Measurements from ENCODE around the gene RASA3. TPM values are rescaled to one million over a fixed set of nuclear protein-coding genes. Genes with fewer than 3 reads are reported as not detected.
A peak's percentile ranks its signal among the peaks of the same experiment; 100 is the strongest.

Gene RASA3
- total RNA-seq, 4 donors from 2014 or later, result 29.5 to 38.1 (median 34.6) TPM

GRCh38 chr13:113974304-113975281 lies 157.8 kb downstream of the RASA3 start:
- no peak for DNase-seq (ENCODE audit: extremely low spot score)
- H3K9me3 ChIP-seq, result no peaks in the 10 kb centered on the region
- H3K4me1 ChIP-seq, result peaks cover 20 to 46% (median 45%) of the 10 kb centered on the region in 4 donors
- TF ChIP-seq CTCF (IDR thresholded peaks at IDR 0.05) (no peak), POLR2AphosphoS5 (IDR thresholded peaks at IDR 0.05) (no peak), POLR2A (IDR thresholded peaks at IDR 0.05; ENCODE audit: low read depth) (no peak), EP300 (IDR thresholded peaks at IDR 0.05) (no peak)
- no peaks in the 10 kb centered on the region for H3K27me3 ChIP-seq
- H3K36me3 ChIP-seq, result peaks cover 9 to 54% (median 36%) of the 10 kb centered on the region in 4 donors
- 95% methylated on average over 34 of the region's 56 CpGs for WGBS
- intact Hi-C loops (cut with DNase I), result no loop called here
- no peak overlapping the region for H3K27ac ChIP-seq (replicated peaks in 1 of 4)
- H3K4me3 ChIP-seq, result no peak overlapping the region

DNA sequence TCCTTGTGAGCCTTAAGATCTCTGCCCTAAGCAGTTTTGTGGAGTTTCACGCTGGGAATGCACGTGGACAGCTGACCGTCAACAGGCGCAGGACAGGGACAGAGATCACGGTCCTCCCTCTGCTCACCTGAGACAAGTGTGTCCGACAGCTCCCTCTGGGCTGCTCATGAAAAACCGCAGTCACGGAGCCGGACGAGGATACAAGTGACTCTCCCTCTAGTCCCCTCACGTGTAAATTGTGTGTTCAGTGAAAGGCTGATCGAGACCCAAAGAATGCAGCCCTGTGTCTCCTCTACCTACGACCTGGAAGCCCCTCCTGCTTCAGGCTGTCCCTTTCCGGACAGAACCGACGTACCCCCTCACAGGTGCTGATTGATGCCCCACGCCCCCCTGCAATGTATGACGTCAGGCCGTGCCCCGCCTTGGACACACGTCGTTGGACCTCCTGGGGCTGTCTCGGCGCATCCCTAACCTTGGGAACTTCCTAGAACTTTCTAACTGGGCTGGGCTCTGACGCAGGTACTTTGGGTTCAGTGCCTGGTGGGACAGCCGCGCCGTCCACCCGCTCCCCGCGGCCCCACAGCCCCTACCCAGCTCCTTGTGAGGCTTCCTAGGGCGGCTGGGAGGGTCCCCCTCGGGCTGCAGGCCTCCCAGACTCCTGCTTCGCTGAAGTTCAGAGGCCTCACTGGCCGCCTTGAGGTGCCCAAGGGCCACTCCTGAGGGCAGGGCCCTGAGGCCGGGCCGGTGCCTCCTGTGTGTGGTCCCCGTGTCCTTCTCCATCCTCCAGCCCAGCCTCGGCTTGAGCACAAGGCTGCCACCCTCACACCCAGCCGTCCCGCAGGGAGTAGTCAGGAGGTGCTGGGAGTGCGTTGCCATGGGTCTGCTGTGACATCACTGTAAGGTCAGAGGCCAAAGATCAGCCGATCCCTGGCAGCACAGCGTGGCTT lies 158.9 kb downstream of the RASA3 start, which contains the start of gene C13orf46:
TSS of gene C13orf46 (minus strand) at position 859 of the 947 bp plus-strand sequence. CDS start at position 780, 79 bp downstream.
- WGBS, result 89% methylated on average over 33 of the region's 44 CpGs
- DNase-seq (ENCODE audit: extremely low spot score), result no peak

GRCh38 chr13:113972451-113973217 lies 159.8 kb downstream of the RASA3 start:
- intact Hi-C loops (cut with DNase I), result no loop called here
- Histone ChIP-seq H3K4me1 (peaks cover 20 to 47% (median 44%) of the 10 kb centered on the region in 4 donors), H3K27me3 (no peaks in the 10 kb centered on the region), H3K36me3 (peaks cover 4 to 39% (median 22%) of the 10 kb centered on the region in 4 donors), H3K27ac (replicated peaks in 1 of 4) (peak overlapping the region; percentile 90 to 95 (median 92)), H3K4me3 (no peak overlapping the region), H3K9me3 (no peaks in the 10 kb centered on the region)
- TF ChIP-seq POLR2A (IDR thresholded peaks at IDR 0.05; ENCODE audit: low read depth), result no peak
- no peak for TF ChIP-seq CTCF (IDR thresholded peaks at IDR 0.05)
- TF ChIP-seq EP300 (IDR thresholded peaks at IDR 0.05), result no peak
- no peak for TF ChIP-seq POLR2AphosphoS5 (IDR thresholded peaks at IDR 0.05)
- WGBS, result 89% methylated on average over 17 of the region's 36 CpGs
- DNase-seq (ENCODE audit: extremely low spot score), result no peak

More for the DNA sequence above, 158.9 kb downstream of the RASA3 start, which contains the start of gene C13orf46:
- Histone ChIP-seq H3K9me3 (no peaks in the 10 kb centered on the region), H3K4me3 (no peak within 1 kb of the TSS), H3K36me3 (peaks cover 4 to 46% (median 26%) of the 10 kb centered on the region in 4 donors), H3K27ac (replicated peaks in 1 of 4) (peak within 1 kb of the TSS; percentile 90 to 95 (median 92)), H3K27me3 (no peaks in the 10 kb centered on the region), H3K4me1 (peaks cover 20 to 47% (median 45%) of the 10 kb centered on the region in 4 donors)
- TF ChIP-seq POLR2AphosphoS5 (IDR thresholded peaks at IDR 0.05), result no peak
- TF ChIP-seq CTCF (IDR thresholded peaks at IDR 0.05), result no peak
- TF ChIP-seq EP300 (IDR thresholded peaks at IDR 0.05), result no peak
- TF ChIP-seq POLR2A (IDR thresholded peaks at IDR 0.05; ENCODE audit: low read depth), result no peak
- intact Hi-C loops (cut with DNase I), result no loop called here

Measured in esophagus muscularis mucosa (tissue), 4 donors.